HG03520 (cell line): ENCODE results near the gene ZSCAN9.

Source experiments
- ATAC-seq: cut with Tn5 transposase; IDR thresholded peaks from one replicate; pipeline ENCODE4 v1.9.1; 2021; ENCODE audit warnings: mild to moderate bottlenecking, moderate library complexity; ENCODE audit not compliant: unreplicated experiment

ZSCAN9 gene

GRCh38 chr6:28220257-28221133, 4.6 kb upstream of the ZSCAN9 start:
- ATAC-seq: no peak

GRCh38 chr6:28224131-28225055, 682 bp upstream of the ZSCAN9 start:
- no peak for ATAC-seq

- ATAC-seq: no peak
Observed at GRCh38 chr6:28226460-28226859, 1.4 kb downstream of the ZSCAN9 start.

- ATAC-seq: no peak
Observed at GRCh38 chr6:28232785-28233184, 7.7 kb downstream of the ZSCAN9 start.

- no peak for ATAC-seq
Observed at GRCh38 chr6:28235912-28236452, 10.9 kb downstream of the ZSCAN9 start.

GRCh38 chr6:28239636-28240035, 14.6 kb downstream of the ZSCAN9 start:
- ATAC-seq: no peak

- ATAC-seq: no peak
Observed at GRCh38 chr6:28240471-28240870, 15.4 kb downstream of the ZSCAN9 start.

GRCh38 chr6:28243946-28244345, 18.9 kb downstream of the ZSCAN9 start:
- ATAC-seq: no peak

GRCh38 chr6:28245206-28245941, 20.3 kb downstream of the ZSCAN9 start:
- ATAC-seq: no peak

- ATAC-seq: no peak
Observed at GRCh38 chr6:28248916-28249315, 23.8 kb downstream of the ZSCAN9 start.

- ATAC-seq: no peak
Observed at GRCh38 chr6:28250747-28251146, 25.7 kb downstream of the ZSCAN9 start.

GRCh38 chr6:28251661-28252008, 26.6 kb downstream of the ZSCAN9 start:
- no peak for ATAC-seq

GRCh38 chr6:28252009-28252975, 27.2 kb downstream of the ZSCAN9 start, which contains the start of gene ZKSCAN4:
Gene ZKSCAN4 (minus strand): TSS chr6:28252269. CDS start chr6:28251980, 289 bp downstream.
- ATAC-seq: no peak

- ATAC-seq: no peak
Observed at GRCh38 chr6:28254121-28254519, 29.0 kb downstream of the ZSCAN9 start.

GRCh38 chr6:28257042-28257441, 32.0 kb downstream of the ZSCAN9 start:
- no peak for ATAC-seq

- ATAC-seq: no peak
Observed at GRCh38 chr6:28258877-28259777, 34.1 kb downstream of the ZSCAN9 start, which contains the start of gene NKAPL. Gene NKAPL (plus strand): TSS chr6:28259297. CDS start chr6:28259372, 75 bp downstream.

GRCh38 chr6:28263922-28264321, 38.8 kb downstream of the ZSCAN9 start:
- ATAC-seq: no peak

- ATAC-seq: no peak
Observed at GRCh38 chr6:28264834-28265401, 39.8 kb downstream of the ZSCAN9 start.
